ENCODE measurements around the gene HCFC1. TPM values are rescaled to one million over a fixed set of nuclear protein-coding genes. Genes with fewer than 3 reads are reported as not detected.
A peak's percentile ranks its signal among the peaks of the same experiment; 100 is the strongest.

The HCFC1 gene
- polyA plus RNA-seq, 3 donors, result 1.9 to 21.8 (median 3.8) TPM

DNA sequence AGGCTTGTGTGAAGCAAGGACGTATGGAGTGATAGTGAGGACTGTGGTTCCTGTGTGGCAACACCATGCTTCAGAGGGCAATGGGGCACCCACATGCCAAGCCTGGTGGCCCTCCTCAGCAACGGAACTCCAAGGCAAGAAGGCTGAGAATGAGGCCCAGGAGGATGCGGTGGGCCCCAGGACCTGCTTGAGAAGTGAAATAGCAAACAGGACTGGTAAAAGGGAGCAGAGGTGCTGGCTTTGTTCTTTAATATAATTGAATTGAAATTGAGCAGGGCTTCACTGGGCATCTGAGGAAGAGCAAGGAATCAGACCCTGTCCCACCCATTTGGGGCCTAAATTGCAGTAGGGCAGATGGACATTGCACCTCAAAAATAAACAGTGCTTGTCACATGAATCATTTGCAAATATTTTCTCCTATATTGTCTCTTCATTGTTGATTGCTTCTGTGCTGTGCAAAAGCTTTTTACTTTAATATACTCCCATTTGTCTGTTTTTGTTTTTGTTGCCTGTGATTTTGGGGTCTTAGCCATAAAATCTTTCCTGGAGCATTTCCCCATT is 3.2 kb upstream of the HCFC1 start:
- Histone ChIP-seq H3K9me3 (replicated peaks in 1 of 2; ENCODE audit: control insufficient read depth in 1 of 2, insufficient read depth in 1 of 2, low read length in 2 of 2) (no peaks in the 10 kb centered on the region), H3K27ac (ENCODE audit: low read depth in 1 of 2, low read length in 2 of 2) (peak overlapping the region; percentile 99 to 100), H3K27me3 (ENCODE audit: control insufficient read depth in 2 of 2, insufficient read depth in 2 of 2, low read length in 2 of 2) (no peaks in the 10 kb centered on the region), H3K4me3 (replicated peaks in 1 of 3; ENCODE audit: low read depth in 2 of 3, low read length in 3 of 3) (no peak overlapping the region), H3K4me2 (replicated peaks; ENCODE audit: extremely low read depth, low read length, poor library complexity, severe bottlenecking) (peak overlapping the region; percentile 87), H2AFZ (ENCODE audit: insufficient read depth, low read depth, low read length, poor library complexity, severe bottlenecking) (peak overlapping the region; percentile 19), H3K4me1 (ENCODE audit: control insufficient read depth in 1 of 2, insufficient read depth in 2 of 2, low read length in 2 of 2) (peaks cover 24 to 29% of the 10 kb centered on the region in 2 donors), H3K9ac (ENCODE audit: insufficient read depth, low read length, poor library complexity, severe bottlenecking) (peak overlapping the region; percentile 10), H3K79me2 (ENCODE audit: insufficient read depth, low read length) (peaks cover 50% of the 10 kb centered on the region), H4K20me1 (ENCODE audit: insufficient read depth, low read length) (peaks cover 21% of the 10 kb centered on the region), H3K36me3 (replicated peaks in 1 of 2; ENCODE audit: control insufficient read depth in 1 of 2, insufficient read depth in 2 of 2, low read length in 2 of 2) (no peaks in the 10 kb centered on the region)
- Mint-ChIP-seq H3K27ac (peak overlapping the region; percentile 82 to 99 (median 93)), H3K4me3 (peak overlapping the region in 1 of 2 donors; percentile 84), H3K4me1 (peaks cover 24% of the 10 kb centered on the region), H3K9me3 (peaks cover 0 to 17% (median 8%) of the 10 kb centered on the region in 7 donors), H3K27me3 (ENCODE audit: low read depth in 3 of 3) (peaks cover 0 to 40% (median 0%) of the 10 kb centered on the region in 3 donors), H3K36me3 (no peaks in the 10 kb centered on the region)
- TF ChIP-seq CTCF (IDR thresholded peaks at IDR 0.05), result no peak
- 24% methylated on average over 2 of the region's 3 CpGs for WGBS (ENCODE audit: insufficient coverage)
- peak in 2 of 3 donors; percentile 32 to 35 for DNase-seq
- intact Hi-C loops (cut with micrococcal nuclease), result loop anchor here (5.0 kb wide), 2 partner anchors 32 to 37 kb away; no protein-coding TSS in a partner anchor

DNA sequence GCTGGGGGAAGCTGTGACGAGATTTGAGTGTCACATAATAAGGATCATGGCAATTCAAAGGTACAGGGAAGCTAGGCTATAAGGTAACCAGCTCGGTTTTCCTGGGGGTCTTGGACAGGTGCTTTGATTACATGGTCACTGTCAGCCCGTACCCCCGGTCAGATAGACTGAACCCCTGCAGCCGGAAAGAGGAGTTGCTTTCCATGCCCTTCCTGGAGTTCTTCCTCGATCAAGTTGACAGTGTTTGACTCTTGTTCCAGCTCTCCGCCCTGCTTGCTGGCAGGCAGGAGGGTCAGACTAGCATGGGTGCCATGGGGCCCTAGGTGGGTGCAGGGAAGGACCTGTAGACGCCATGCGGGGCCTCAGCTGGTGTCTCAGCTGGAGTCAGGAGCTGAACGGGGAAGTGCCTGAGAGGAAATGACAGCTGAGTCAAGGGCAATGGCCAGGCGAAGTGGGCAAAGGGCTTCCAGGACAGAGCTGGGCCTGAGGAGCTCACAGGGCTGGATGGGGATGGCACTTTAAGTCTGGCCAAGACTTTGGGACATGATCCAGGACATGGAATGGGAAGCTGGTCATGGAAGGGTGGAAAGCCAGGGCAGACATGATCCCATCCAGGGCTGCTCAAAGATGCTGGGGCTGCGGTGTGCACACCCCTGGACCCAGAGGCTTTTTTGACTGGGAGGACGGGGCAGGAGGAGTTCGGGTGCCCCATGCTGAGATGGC is 2.5 kb upstream of the HCFC1 start:
- peak overlapping the region; percentile 82 to 99 (median 93) for H3K27ac Mint-ChIP-seq
- no peaks in the 10 kb centered on the region for H3K27me3 ChIP-seq (ENCODE audit: control insufficient read depth in 2 of 2, insufficient read depth in 2 of 2, low read length in 2 of 2)
- TF ChIP-seq CTCF (IDR thresholded peaks at IDR 0.05), result no peak
- H3K4me1 Mint-ChIP-seq, result peaks cover 30% of the 10 kb centered on the region
- peak overlapping the region; percentile 87 for H3K4me2 ChIP-seq (replicated peaks; ENCODE audit: extremely low read depth, low read length, poor library complexity, severe bottlenecking)
- no peaks in the 10 kb centered on the region for H3K36me3 ChIP-seq (replicated peaks in 1 of 2; ENCODE audit: control insufficient read depth in 1 of 2, insufficient read depth in 2 of 2, low read length in 2 of 2)
- peak overlapping the region; percentile 10 for H3K9ac ChIP-seq (ENCODE audit: insufficient read depth, low read length, poor library complexity, severe bottlenecking)
- peaks cover 56% of the 10 kb centered on the region for H3K79me2 ChIP-seq (ENCODE audit: insufficient read depth, low read length)
- H3K9me3 ChIP-seq (replicated peaks in 1 of 2; ENCODE audit: control insufficient read depth in 1 of 2, insufficient read depth in 1 of 2, low read length in 2 of 2), result no peaks in the 10 kb centered on the region
- peak overlapping the region; percentile 32 to 84 for H3K4me3 Mint-ChIP-seq
- H3K36me3 Mint-ChIP-seq, result peaks cover 0 to 2% of the 10 kb centered on the region in 2 donors
- intact Hi-C loops (cut with micrococcal nuclease), result loop anchor here (5.0 kb wide), 2 partner anchors 33 to 38 kb away; no protein-coding TSS in a partner anchor
- H3K4me3 ChIP-seq (replicated peaks in 1 of 3; ENCODE audit: low read depth in 2 of 3, low read length in 3 of 3), result peak overlapping the region in 1 of 3 experiments; percentile 71
- peak; percentile 54 to 72 (median 64) for DNase-seq
- H3K4me1 ChIP-seq (ENCODE audit: control insufficient read depth in 1 of 2, insufficient read depth in 2 of 2, low read length in 2 of 2), result peaks cover 31 to 36% of the 10 kb centered on the region in 2 donors
- 43% methylated on average over 8 of the region's 14 CpGs for WGBS (ENCODE audit: insufficient coverage)
- H3K27me3 Mint-ChIP-seq (ENCODE audit: low read depth in 3 of 3), result peaks cover 0 to 38% (median 0%) of the 10 kb centered on the region in 3 donors
- H4K20me1 ChIP-seq (ENCODE audit: insufficient read depth, low read length), result peaks cover 28% of the 10 kb centered on the region
- peak overlapping the region; percentile 99 to 100 for H3K27ac ChIP-seq (ENCODE audit: low read depth in 1 of 2, low read length in 2 of 2)
- peak overlapping the region; percentile 19 for H2AFZ ChIP-seq (ENCODE audit: insufficient read depth, low read depth, low read length, poor library complexity, severe bottlenecking)
- H3K9me3 Mint-ChIP-seq, result peaks cover 0 to 18% (median 8%) of the 10 kb centered on the region in 7 donors

Measured in CD14-positive monocyte (primary cell).